ENCODE data around the gene RNPS1. TPM values are rescaled to one million over a fixed set of nuclear protein-coding genes. Genes with fewer than 3 reads are reported as not detected.

RNPS1 gene
- polyA plus RNA-seq, 1 donor from 2014 or later = 180 TPM

DNA sequence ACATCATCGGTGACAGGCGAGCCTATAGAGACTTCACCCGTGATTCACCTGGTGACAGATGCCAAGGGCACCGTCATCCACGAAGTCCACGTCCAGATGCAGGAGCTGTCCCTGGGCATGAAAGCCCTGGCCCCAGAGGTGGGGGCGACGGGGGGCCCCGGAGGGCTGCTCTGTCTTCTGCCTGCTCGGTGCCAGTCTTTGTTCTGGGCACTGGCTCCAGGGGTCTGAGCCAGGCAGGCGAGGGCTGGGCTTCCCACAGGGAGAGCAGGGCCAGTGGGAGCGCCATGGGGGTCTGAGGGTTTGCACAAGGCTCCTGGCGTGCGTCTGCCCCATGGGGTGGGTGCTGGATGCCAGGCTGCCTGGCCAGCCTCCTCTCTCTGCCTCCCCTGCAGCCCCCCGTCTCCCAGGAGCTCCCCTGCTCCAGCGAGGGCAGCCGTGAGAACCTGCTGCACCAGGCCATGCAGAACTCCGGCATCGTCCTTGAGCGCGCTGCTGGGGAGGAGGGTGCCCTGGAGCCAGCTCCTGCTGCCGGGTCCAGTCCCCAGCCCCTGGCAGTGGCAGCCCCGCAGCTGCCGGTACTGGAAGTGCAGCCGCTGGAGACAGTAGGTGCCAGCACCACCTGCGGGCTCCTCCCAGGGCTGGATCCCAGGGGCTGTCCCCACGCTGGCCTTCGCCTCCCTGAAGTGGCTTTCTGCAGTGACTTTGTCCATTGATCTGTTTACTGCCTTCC is 34.7 kb downstream of the RNPS1 start:
- Histone ChIP-seq H3K9me3 (ENCODE audit: low read length) (no peaks in the 10 kb centered on the region), H3K27me3 (ENCODE audit: insufficient read depth, low read depth, low read length) (peaks cover 15% of the 10 kb centered on the region), H3K4me2 (ENCODE audit: low read length) (no peak overlapping the region), H3K9ac (ENCODE audit: low read length) (no peak overlapping the region), H3F3A (ENCODE audit: insufficient read depth, low read length, poor library complexity, severe bottlenecking) (no peaks in the 10 kb centered on the region), H3K4me3 (ENCODE audit: low read length) (no peak overlapping the region), H3K79me2 (replicated peaks; ENCODE audit: insufficient read depth, low read length) (no peaks in the 10 kb centered on the region), H3K36me3 (ENCODE audit: insufficient read depth, low read length) (no peaks in the 10 kb centered on the region), H3K27ac (ENCODE audit: low read length) (no peak overlapping the region), H4K20me1 (ENCODE audit: insufficient read depth) (no peaks in the 10 kb centered on the region), H3K9me2 (ENCODE audit: insufficient read depth, low read length) (no peaks in the 10 kb centered on the region), H2AFZ (ENCODE audit: low read depth, low read length) (no peak overlapping the region)
- TF ChIP-seq, protein P1, sequence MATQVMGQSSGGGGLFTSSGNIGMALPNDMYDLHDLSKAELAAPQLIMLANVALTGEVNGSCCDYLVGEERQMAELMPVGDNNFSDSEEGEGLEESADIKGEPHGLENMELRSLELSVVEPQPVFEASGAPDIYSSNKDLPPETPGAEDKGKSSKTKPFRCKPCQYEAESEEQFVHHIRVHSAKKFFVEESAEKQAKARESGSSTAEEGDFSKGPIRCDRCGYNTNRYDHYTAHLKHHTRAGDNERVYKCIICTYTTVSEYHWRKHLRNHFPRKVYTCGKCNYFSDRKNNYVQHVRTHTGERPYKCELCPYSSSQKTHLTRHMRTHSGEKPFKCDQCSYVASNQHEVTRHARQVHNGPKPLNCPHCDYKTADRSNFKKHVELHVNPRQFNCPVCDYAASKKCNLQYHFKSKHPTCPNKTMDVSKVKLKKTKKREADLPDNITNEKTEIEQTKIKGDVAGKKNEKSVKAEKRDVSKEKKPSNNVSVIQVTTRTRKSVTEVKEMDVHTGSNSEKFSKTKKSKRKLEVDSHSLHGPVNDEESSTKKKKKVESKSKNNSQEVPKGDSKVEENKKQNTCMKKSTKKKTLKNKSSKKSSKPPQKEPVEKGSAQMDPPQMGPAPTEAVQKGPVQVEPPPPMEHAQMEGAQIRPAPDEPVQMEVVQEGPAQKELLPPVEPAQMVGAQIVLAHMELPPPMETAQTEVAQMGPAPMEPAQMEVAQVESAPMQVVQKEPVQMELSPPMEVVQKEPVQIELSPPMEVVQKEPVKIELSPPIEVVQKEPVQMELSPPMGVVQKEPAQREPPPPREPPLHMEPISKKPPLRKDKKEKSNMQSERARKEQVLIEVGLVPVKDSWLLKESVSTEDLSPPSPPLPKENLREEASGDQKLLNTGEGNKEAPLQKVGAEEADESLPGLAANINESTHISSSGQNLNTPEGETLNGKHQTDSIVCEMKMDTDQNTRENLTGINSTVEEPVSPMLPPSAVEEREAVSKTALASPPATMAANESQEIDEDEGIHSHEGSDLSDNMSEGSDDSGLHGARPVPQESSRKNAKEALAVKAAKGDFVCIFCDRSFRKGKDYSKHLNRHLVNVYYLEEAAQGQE (IDR thresholded peaks at IDR 0.05; ENCODE audit: borderline replicate concordance) = no peak
- TF ChIP-seq MXI1 (conservative IDR thresholded peaks at IDR 0.05; ENCODE audit: poor library complexity, severe bottlenecking) (no peak), RAD21 (conservative IDR thresholded peaks at IDR 0.05) (no peak), TAF1 (IDR thresholded peaks at IDR 0.05; ENCODE audit: low read depth) (no peak), POLR2AphosphoS5 (IDR thresholded peaks at IDR 0.05) (no peak), EP300 (conservative IDR thresholded peaks at IDR 0.05; ENCODE audit: poor library complexity, severe bottlenecking) (no peak), SMC3 (conservative IDR thresholded peaks at IDR 0.05; ENCODE audit: poor library complexity) (no peak), EZH2 (IDR thresholded peaks at IDR 0.05; ENCODE audit: borderline replicate concordance, insufficient read depth, low read length, poor library complexity, severe bottlenecking) (no peak)
- TF ChIP-seq, protein P2, sequence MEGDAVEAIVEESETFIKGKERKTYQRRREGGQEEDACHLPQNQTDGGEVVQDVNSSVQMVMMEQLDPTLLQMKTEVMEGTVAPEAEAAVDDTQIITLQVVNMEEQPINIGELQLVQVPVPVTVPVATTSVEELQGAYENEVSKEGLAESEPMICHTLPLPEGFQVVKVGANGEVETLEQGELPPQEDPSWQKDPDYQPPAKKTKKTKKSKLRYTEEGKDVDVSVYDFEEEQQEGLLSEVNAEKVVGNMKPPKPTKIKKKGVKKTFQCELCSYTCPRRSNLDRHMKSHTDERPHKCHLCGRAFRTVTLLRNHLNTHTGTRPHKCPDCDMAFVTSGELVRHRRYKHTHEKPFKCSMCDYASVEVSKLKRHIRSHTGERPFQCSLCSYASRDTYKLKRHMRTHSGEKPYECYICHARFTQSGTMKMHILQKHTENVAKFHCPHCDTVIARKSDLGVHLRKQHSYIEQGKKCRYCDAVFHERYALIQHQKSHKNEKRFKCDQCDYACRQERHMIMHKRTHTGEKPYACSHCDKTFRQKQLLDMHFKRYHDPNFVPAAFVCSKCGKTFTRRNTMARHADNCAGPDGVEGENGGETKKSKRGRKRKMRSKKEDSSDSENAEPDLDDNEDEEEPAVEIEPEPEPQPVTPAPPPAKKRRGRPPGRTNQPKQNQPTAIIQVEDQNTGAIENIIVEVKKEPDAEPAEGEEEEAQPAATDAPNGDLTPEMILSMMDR (IDR thresholded peaks at IDR 0.05; ENCODE audit: poor library complexity, severe bottlenecking) = no peak

DNA sequence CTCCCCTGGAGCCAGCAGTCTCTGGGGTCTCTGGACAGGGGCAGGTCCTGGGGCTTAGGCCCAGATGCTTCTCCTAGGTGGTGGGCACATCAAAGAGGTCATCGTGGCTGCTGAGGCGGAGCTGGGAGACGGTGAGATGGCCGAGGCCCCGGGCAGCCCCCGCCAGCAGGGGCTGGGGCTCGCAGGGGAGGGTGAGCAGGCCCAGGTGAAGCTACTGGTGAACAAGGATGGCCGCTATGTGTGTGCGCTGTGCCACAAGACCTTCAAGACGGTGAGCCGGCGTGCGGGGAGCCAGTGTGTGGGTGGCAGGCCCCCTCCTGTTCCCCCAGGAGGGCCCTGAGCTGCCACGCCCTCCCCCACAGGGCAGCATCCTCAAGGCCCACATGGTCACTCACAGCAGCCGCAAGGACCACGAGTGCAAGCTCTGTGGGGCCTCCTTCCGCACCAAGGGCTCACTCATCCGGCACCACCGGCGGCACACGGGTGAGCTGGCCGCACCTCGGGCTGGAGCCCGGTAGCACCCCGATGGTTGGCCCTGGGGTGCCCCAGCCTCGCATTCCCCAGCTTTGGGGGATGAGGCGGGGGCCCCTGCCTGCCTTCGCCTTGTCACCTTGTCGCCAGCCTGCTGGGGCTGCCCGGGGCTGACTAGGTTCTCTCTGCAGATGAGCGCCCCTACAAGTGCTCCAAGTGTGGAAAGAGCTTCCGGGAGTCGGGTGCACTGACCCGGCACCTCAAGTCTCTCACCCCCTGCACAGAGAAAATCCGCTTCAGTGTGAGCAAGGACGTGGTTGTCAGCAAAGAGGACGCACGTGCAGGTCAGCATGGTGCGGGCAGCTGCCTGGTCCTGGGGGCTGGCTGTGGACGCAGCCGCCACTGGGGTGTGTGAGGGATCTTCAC is 35.6 kb downstream of the RNPS1 start:
- Histone ChIP-seq H3K27ac (ENCODE audit: low read length) (no peak overlapping the region), H3K36me3 (ENCODE audit: insufficient read depth, low read length) (no peaks in the 10 kb centered on the region), H3K79me2 (replicated peaks; ENCODE audit: insufficient read depth, low read length) (no peaks in the 10 kb centered on the region), H3K9me3 (ENCODE audit: low read length) (no peaks in the 10 kb centered on the region), H3K9ac (ENCODE audit: low read length) (no peak overlapping the region), H3K27me3 (ENCODE audit: insufficient read depth, low read depth, low read length) (peaks cover 14% of the 10 kb centered on the region), H3K4me3 (ENCODE audit: low read length) (no peak overlapping the region), H2AFZ (ENCODE audit: low read depth, low read length) (no peak overlapping the region), H3K4me2 (ENCODE audit: low read length) (no peak overlapping the region), H3F3A (ENCODE audit: insufficient read depth, low read length, poor library complexity, severe bottlenecking) (no peaks in the 10 kb centered on the region), H3K9me2 (ENCODE audit: insufficient read depth, low read length) (no peaks in the 10 kb centered on the region), H4K20me1 (ENCODE audit: insufficient read depth) (no peaks in the 10 kb centered on the region)
- TF ChIP-seq, protein P2 (IDR thresholded peaks at IDR 0.05; ENCODE audit: poor library complexity, severe bottlenecking) = no peak
- TF ChIP-seq SMC3 (conservative IDR thresholded peaks at IDR 0.05; ENCODE audit: poor library complexity) (no peak), POLR2AphosphoS5 (IDR thresholded peaks at IDR 0.05) (no peak), EZH2 (IDR thresholded peaks at IDR 0.05; ENCODE audit: borderline replicate concordance, insufficient read depth, low read length, poor library complexity, severe bottlenecking) (no peak), TAF1 (IDR thresholded peaks at IDR 0.05; ENCODE audit: low read depth) (no peak), EP300 (conservative IDR thresholded peaks at IDR 0.05; ENCODE audit: poor library complexity, severe bottlenecking) (no peak), RAD21 (conservative IDR thresholded peaks at IDR 0.05) (no peak), MXI1 (conservative IDR thresholded peaks at IDR 0.05; ENCODE audit: poor library complexity, severe bottlenecking) (no peak)
- TF ChIP-seq, protein P1 (IDR thresholded peaks at IDR 0.05; ENCODE audit: borderline replicate concordance) = no peak
